ENCODE results near the gene SCAF11.

Gene SCAF11

DNA sequence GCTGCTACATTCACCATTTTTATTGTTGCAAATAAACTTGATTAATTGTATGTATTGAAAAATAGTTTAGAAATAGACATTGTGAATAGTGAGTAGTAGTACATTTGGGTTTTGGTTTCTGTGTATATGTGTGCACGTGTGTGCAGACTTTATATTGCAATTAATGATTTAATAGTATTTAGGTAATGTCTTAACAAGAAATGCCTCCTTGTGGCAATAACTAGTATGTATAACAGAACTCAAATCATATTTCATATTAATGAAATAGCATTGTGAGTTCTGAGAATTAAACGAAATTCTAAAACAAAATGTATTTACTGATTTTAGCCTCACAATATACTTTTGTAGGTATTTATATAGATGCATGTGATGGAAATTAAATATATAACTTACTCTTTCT, 100.1 kb downstream of the SCAF11 start:
- Histone ChIP-seq H4K8ac (ENCODE audit: low read depth, low read length) (no peak overlapping the region), H3K9ac (ENCODE audit: low read depth, low read length, poor library complexity) (no peak overlapping the region), H3K4me1 (ENCODE audit: control insufficient read depth in 2 of 2, insufficient read depth in 1 of 2, low read depth in 1 of 2, low read length in 2 of 2) (no peaks in the 10 kb centered on the region), H3K4me3 (ENCODE audit: low read length in 2 of 2) (no peak overlapping the region), H3K9me3 (replicated peaks in 1 of 2; ENCODE audit: control insufficient read depth in 2 of 2, insufficient read depth in 1 of 2, low read depth in 1 of 2, low read length in 2 of 2) (peaks cover 2 to 10% of the 10 kb centered on the region in 2 donors), H3K27ac (replicated peaks; ENCODE audit: low read length) (no peak overlapping the region), H3K27me3 (ENCODE audit: control insufficient read depth in 3 of 3, insufficient read depth in 3 of 3, low read depth in 1 of 3, low read length in 3 of 3) (no peaks in the 10 kb centered on the region), H3K4me2 (ENCODE audit: insufficient read depth, low read length, poor library complexity, severe bottlenecking) (no peak overlapping the region), H2AFZ (ENCODE audit: low read length) (no peak overlapping the region), H3K23ac (ENCODE audit: low read depth, low read length, poor library complexity) (no peak overlapping the region), H2BK15ac (ENCODE audit: low read length) (no peak overlapping the region), H3K79me1 (ENCODE audit: low read depth, low read length) (no peaks in the 10 kb centered on the region), H2BK5ac (ENCODE audit: low read length) (no peak overlapping the region), H4K91ac (ENCODE audit: low read depth, low read length, poor library complexity) (no peak overlapping the region), H2AK5ac (ENCODE audit: low read depth, low read length) (no peak overlapping the region), H2BK12ac (ENCODE audit: low read length) (no peak overlapping the region), H3K36me3 (replicated peaks in 1 of 2; ENCODE audit: control insufficient read depth in 2 of 2, insufficient read depth in 2 of 2, low read length in 2 of 2) (peaks cover 5 to 78% of the 10 kb centered on the region in 2 donors), H2BK120ac (ENCODE audit: low read depth, low read length) (no peak overlapping the region), H3K4ac (ENCODE audit: low read length) (no peak overlapping the region), H3K14ac (ENCODE audit: low read length) (no peak overlapping the region), H3K18ac (ENCODE audit: low read length) (no peak overlapping the region)
- no peak for DNase-seq (ENCODE audit: low spot score)
- WGBS, 2 donors (ENCODE audit: extremely low coverage in 2 of 2, insufficient read length in 2 of 2, insufficient replicate concordance in 1 of 2): no CpG with 5 or more reads among the region's 2 CpGs

- Histone ChIP-seq H2BK12ac (ENCODE audit: low read length) (no peak overlapping the region), H3K4me3 (ENCODE audit: low read length in 2 of 2) (no peak overlapping the region), H2AK5ac (ENCODE audit: low read depth, low read length) (no peak overlapping the region), H4K8ac (ENCODE audit: low read depth, low read length) (no peak overlapping the region), H2BK120ac (ENCODE audit: low read depth, low read length) (no peak overlapping the region), H3K23ac (ENCODE audit: low read depth, low read length, poor library complexity) (no peak overlapping the region), H3K9me3 (replicated peaks in 1 of 2; ENCODE audit: control insufficient read depth in 2 of 2, insufficient read depth in 1 of 2, low read depth in 1 of 2, low read length in 2 of 2) (peaks cover 2 to 17% of the 10 kb centered on the region in 2 donors), H3K79me1 (ENCODE audit: low read depth, low read length) (no peaks in the 10 kb centered on the region), H3K9ac (ENCODE audit: low read depth, low read length, poor library complexity) (no peak overlapping the region), H2BK5ac (ENCODE audit: low read length) (no peak overlapping the region), H2AFZ (ENCODE audit: low read length) (no peak overlapping the region), H3K4me2 (ENCODE audit: insufficient read depth, low read length, poor library complexity, severe bottlenecking) (no peak overlapping the region), H3K14ac (ENCODE audit: low read length) (no peak overlapping the region), H2BK15ac (ENCODE audit: low read length) (no peak overlapping the region), H4K91ac (ENCODE audit: low read depth, low read length, poor library complexity) (no peak overlapping the region), H3K27ac (replicated peaks; ENCODE audit: low read length) (no peak overlapping the region), H3K36me3 (replicated peaks in 1 of 2; ENCODE audit: control insufficient read depth in 2 of 2, insufficient read depth in 2 of 2, low read length in 2 of 2) (peaks cover 5 to 77% of the 10 kb centered on the region in 2 donors), H3K27me3 (ENCODE audit: control insufficient read depth in 3 of 3, insufficient read depth in 3 of 3, low read depth in 1 of 3, low read length in 3 of 3) (no peaks in the 10 kb centered on the region), H3K4ac (ENCODE audit: low read length) (no peak overlapping the region), H3K4me1 (ENCODE audit: control insufficient read depth in 2 of 2, insufficient read depth in 1 of 2, low read depth in 1 of 2, low read length in 2 of 2) (no peaks in the 10 kb centered on the region), H3K18ac (ENCODE audit: low read length) (no peak overlapping the region)
- DNase-seq (ENCODE audit: low spot score): no peak
- WGBS, 2 donors (ENCODE audit: extremely low coverage in 2 of 2, insufficient read length in 2 of 2, insufficient replicate concordance in 1 of 2): no CpG with 5 or more reads among the region's 5 CpGs
Measured at GRCh38 chr12:45887544-45887943, 102.8 kb downstream of the SCAF11 start.

DNA sequence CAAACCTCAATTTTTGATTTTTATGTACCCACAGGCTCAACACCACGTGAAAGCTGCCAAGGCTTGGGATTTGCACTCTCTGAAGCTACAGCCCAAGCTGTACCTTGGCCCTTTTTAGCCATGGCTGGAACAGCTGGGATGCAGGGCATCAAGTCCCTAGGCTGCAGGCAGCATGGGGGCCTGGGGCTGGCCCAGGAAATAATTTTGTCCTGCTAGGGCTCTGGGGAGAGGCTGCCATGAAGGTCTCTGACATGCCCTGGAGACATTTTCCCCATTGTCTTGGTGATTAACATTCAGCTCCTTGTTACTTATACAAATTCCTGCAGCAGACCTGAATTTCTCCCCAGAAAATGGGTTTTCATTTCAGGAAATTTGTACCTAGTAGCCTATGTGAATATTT, 103.7 kb downstream of the SCAF11 start:
- no peak overlapping the region for H4K91ac ChIP-seq (ENCODE audit: low read depth, low read length, poor library complexity)
- no peak overlapping the region for H2AK5ac ChIP-seq (ENCODE audit: low read depth, low read length)
- H3K4me2 ChIP-seq (ENCODE audit: insufficient read depth, low read length, poor library complexity, severe bottlenecking): no peak overlapping the region
- H2BK12ac ChIP-seq (ENCODE audit: low read length): no peak overlapping the region
- no peak for DNase-seq (ENCODE audit: low spot score)
- no peak overlapping the region for H3K14ac ChIP-seq (ENCODE audit: low read length)
- no peak overlapping the region for H2AFZ ChIP-seq (ENCODE audit: low read length)
- H3K9ac ChIP-seq (ENCODE audit: low read depth, low read length, poor library complexity): no peak overlapping the region
- H3K79me1 ChIP-seq (ENCODE audit: low read depth, low read length): no peaks in the 10 kb centered on the region
- H3K4me3 ChIP-seq (ENCODE audit: low read length in 2 of 2): no peak overlapping the region
- no peak overlapping the region for H4K8ac ChIP-seq (ENCODE audit: low read depth, low read length)
- no CpG with 5 or more reads among the region's 1 CpG for WGBS, 2 donors (ENCODE audit: extremely low coverage in 2 of 2, insufficient read length in 2 of 2, insufficient replicate concordance in 1 of 2)
- H2BK5ac ChIP-seq (ENCODE audit: low read length): no peak overlapping the region
- H3K4ac ChIP-seq (ENCODE audit: low read length): no peak overlapping the region
- H3K4me1 ChIP-seq (ENCODE audit: control insufficient read depth in 2 of 2, insufficient read depth in 1 of 2, low read depth in 1 of 2, low read length in 2 of 2): no peaks in the 10 kb centered on the region
- H3K36me3 ChIP-seq (replicated peaks in 1 of 2; ENCODE audit: control insufficient read depth in 2 of 2, insufficient read depth in 2 of 2, low read length in 2 of 2): peaks cover 5 to 76% of the 10 kb centered on the region in 2 donors
- H3K9me3 ChIP-seq (replicated peaks in 1 of 2; ENCODE audit: control insufficient read depth in 2 of 2, insufficient read depth in 1 of 2, low read depth in 1 of 2, low read length in 2 of 2): peaks cover 2 to 17% of the 10 kb centered on the region in 2 donors
- H3K27ac ChIP-seq (replicated peaks; ENCODE audit: low read length): no peak overlapping the region
- H2BK15ac ChIP-seq (ENCODE audit: low read length): no peak overlapping the region
- no peaks in the 10 kb centered on the region for H3K27me3 ChIP-seq (ENCODE audit: control insufficient read depth in 3 of 3, insufficient read depth in 3 of 3, low read depth in 1 of 3, low read length in 3 of 3)
- H3K18ac ChIP-seq (ENCODE audit: low read length): no peak overlapping the region
- no peak overlapping the region for H3K23ac ChIP-seq (ENCODE audit: low read depth, low read length, poor library complexity)
- H2BK120ac ChIP-seq (ENCODE audit: low read depth, low read length): no peak overlapping the region

DNA sequence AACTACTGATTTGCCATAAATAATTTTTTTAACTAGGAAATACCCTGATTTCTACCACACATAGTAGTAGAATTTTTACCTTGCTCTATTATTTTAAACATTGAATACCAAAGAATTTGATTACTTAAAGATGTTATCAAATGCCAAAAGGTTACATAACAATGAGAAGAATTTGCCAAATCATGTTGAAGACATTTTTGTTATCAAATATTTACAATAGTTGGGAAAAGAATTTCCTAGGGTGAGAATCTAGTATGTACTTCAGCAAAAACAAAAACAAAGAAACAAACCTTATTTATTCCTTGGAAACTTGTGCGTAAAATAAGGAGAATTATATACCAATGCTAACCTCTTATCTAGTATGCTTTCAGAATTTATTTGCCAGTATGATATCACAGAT, 107.2 kb downstream of the SCAF11 start:
- WGBS, 2 donors (ENCODE audit: extremely low coverage in 2 of 2, insufficient read length in 2 of 2, insufficient replicate concordance in 1 of 2): no CpG with 5 or more reads among the region's 1 CpG

More for the DNA sequence above, 107.2 kb downstream of the SCAF11 start:
- H3K4ac ChIP-seq (ENCODE audit: low read length): no peak overlapping the region
- no peak overlapping the region for H2AFZ ChIP-seq (ENCODE audit: low read length)
- H3K79me1 ChIP-seq (ENCODE audit: low read depth, low read length): no peaks in the 10 kb centered on the region
- no peak overlapping the region for H3K18ac ChIP-seq (ENCODE audit: low read length)
- no peak overlapping the region for H3K23ac ChIP-seq (ENCODE audit: low read depth, low read length, poor library complexity)
- H3K14ac ChIP-seq (ENCODE audit: low read length): no peak overlapping the region
- H4K8ac ChIP-seq (ENCODE audit: low read depth, low read length): no peak overlapping the region
- no peak overlapping the region for H2BK15ac ChIP-seq (ENCODE audit: low read length)
- no peak overlapping the region for H3K4me3 ChIP-seq (ENCODE audit: low read length in 2 of 2)
- no peak overlapping the region for H3K27ac ChIP-seq (replicated peaks; ENCODE audit: low read length)
- no peak overlapping the region for H2BK12ac ChIP-seq (ENCODE audit: low read length)
- H3K36me3 ChIP-seq (replicated peaks in 1 of 2; ENCODE audit: control insufficient read depth in 2 of 2, insufficient read depth in 2 of 2, low read length in 2 of 2): peaks cover 7 to 83% of the 10 kb centered on the region in 2 donors
- H2AK5ac ChIP-seq (ENCODE audit: low read depth, low read length): no peak overlapping the region
- H3K4me2 ChIP-seq (ENCODE audit: insufficient read depth, low read length, poor library complexity, severe bottlenecking): no peak overlapping the region
- no peak overlapping the region for H2BK120ac ChIP-seq (ENCODE audit: low read depth, low read length)
- H3K4me1 ChIP-seq (ENCODE audit: control insufficient read depth in 2 of 2, insufficient read depth in 1 of 2, low read depth in 1 of 2, low read length in 2 of 2): peaks cover 0 to 8% of the 10 kb centered on the region in 2 donors
- no peak overlapping the region for H4K91ac ChIP-seq (ENCODE audit: low read depth, low read length, poor library complexity)
- no peak overlapping the region for H3K9ac ChIP-seq (ENCODE audit: low read depth, low read length, poor library complexity)
- no peak overlapping the region for H2BK5ac ChIP-seq (ENCODE audit: low read length)
- H3K9me3 ChIP-seq (replicated peaks in 1 of 2; ENCODE audit: control insufficient read depth in 2 of 2, insufficient read depth in 1 of 2, low read depth in 1 of 2, low read length in 2 of 2): peaks cover 2 to 17% of the 10 kb centered on the region in 2 donors
- H3K27me3 ChIP-seq (ENCODE audit: control insufficient read depth in 3 of 3, insufficient read depth in 3 of 3, low read depth in 1 of 3, low read length in 3 of 3): no peaks in the 10 kb centered on the region
- no peak for DNase-seq (ENCODE audit: low spot score)
